Central memory CD8-positive, alpha-beta T cell (primary cell): Measurements from ENCODE around the gene PLXNA1.

Experiments used
- ATAC-seq: fragments of 150-1000 bp; cut with Tn5 transposase; replicated peaks from 2 replicates; pipeline ENCODE4 v1.10.0; 2022; ENCODE audit warnings: mild to moderate bottlenecking, moderate FRiP score, moderate number of reproducible peaks; ENCODE audit not compliant: poor library complexity, severe bottlenecking; ENCODE audit errors: extremely low read depth
- DNase-seq, 2 donors: peaks; one replicate each; pipeline ENCODE4 v3.0.0; 2021; ENCODE audit warnings: low spot score in 2 of 2
- H3K27ac Mint-ChIP-seq: one replicate; pipeline ENCODE4 v1.8.0; 2022; ENCODE audit warnings: low read depth, mild to moderate bottlenecking, moderate library complexity, mixed read lengths
- H3K27me3 Mint-ChIP-seq: one replicate; pipeline ENCODE4 v1.8.0; 2022; ENCODE audit warnings: mixed read lengths
- H3K36me3 Mint-ChIP-seq: one replicate; pipeline ENCODE4 v1.8.0; 2022; ENCODE audit warnings: mild to moderate bottlenecking, moderate library complexity, mixed read lengths; ENCODE audit not compliant: insufficient read depth
- H3K4me1 Mint-ChIP-seq: one replicate; pipeline ENCODE4 v1.8.0; 2022; ENCODE audit warnings: mixed read lengths
- H3K4me3 Mint-ChIP-seq: one replicate; pipeline ENCODE4 v1.8.0; 2022; ENCODE audit warnings: mild to moderate bottlenecking, moderate library complexity, mixed read lengths
- H3K9me3 Mint-ChIP-seq: one replicate; pipeline ENCODE4 v1.8.0; 2022; ENCODE audit warnings: mixed read lengths

Gene PLXNA1

GRCh38 chr3:127005864-127006500, 23.1 kb downstream of the PLXNA1 start:
- H3K4me3 Mint-ChIP-seq, result no peak overlapping the region
- no peak overlapping the region for H3K27ac Mint-ChIP-seq
- DNase-seq (no peak), ATAC-seq (no peak)
- peaks cover 5% of the 10 kb centered on the region for H3K36me3 Mint-ChIP-seq
- H3K9me3 Mint-ChIP-seq, result no peaks in the 10 kb centered on the region
- H3K4me1 Mint-ChIP-seq, result no peaks in the 10 kb centered on the region
- H3K27me3 Mint-ChIP-seq, result no peaks in the 10 kb centered on the region

DNA sequence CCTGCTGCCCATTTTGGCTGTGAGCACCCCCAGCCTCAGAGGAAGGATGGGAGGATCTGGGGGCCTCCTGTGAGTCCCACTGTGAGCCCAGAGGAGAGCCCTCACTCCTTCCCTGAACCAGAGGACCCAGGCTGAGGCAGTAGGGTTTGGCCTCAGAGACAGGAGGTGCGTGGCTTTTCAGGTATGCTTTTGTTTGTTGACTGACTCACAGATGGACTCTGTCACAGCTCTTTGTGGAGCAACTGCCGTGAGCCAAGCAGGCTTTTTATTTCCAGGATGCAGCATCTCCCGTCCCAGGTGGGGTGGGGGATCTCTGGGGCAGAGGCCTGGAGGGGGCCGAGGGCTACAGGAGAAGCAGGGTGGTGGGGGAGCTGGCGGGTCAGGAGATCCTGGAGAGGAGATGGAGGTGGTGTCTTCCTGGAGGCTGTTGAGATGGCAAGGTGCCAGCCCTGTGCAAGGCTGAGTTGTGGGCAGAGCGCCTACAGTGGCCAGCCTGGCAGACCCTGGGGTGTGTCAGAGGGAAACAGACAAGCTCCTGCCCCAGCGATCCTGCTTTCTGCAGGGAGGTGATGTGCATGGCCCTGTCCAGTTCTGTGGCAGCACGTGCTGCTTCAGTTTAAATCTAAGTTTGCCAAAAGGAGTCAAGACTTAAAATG, 24.0 kb downstream of the PLXNA1 start:
- Mint-ChIP-seq H3K4me1 (no peaks in the 10 kb centered on the region), H3K9me3 (no peaks in the 10 kb centered on the region), H3K27ac (no peak overlapping the region), H3K27me3 (no peaks in the 10 kb centered on the region), H3K4me3 (no peak overlapping the region), H3K36me3 (peaks cover 5% of the 10 kb centered on the region)
- no peak for DNase-seq
- ATAC-seq, result no peak

GRCh38 chr3:127008236-127008635, 25.3 kb downstream of the PLXNA1 start:
- Mint-ChIP-seq H3K9me3 (no peaks in the 10 kb centered on the region), H3K27me3 (no peaks in the 10 kb centered on the region), H3K4me3 (no peak overlapping the region), H3K27ac (no peak overlapping the region), H3K4me1 (no peaks in the 10 kb centered on the region), H3K36me3 (peaks cover 5% of the 10 kb centered on the region)
- no peak for DNase-seq
- no peak for ATAC-seq

DNA sequence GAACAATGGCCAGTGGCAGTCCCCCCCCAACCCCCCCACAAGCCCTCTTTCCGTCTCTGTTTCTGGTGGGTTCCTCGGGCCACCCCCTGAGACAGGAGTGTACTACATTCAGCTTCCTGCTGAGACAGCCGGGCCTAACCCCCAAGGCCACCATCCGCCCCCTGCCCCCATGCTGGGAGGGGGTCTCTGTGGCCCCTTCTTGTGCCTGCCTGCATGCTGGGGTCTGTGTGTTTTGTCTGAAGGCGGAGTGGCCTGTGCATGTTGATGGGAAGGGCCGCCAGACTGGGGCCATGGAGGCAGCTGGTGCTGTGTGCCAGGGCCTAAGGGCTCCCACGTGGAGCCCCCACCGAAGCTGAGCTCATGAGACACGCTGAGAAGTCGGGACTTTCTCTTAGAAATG, 26.6 kb downstream of the PLXNA1 start:
- Mint-ChIP-seq H3K27ac (no peak overlapping the region), H3K9me3 (no peaks in the 10 kb centered on the region), H3K27me3 (no peaks in the 10 kb centered on the region), H3K4me3 (no peak overlapping the region), H3K36me3 (peaks cover 5% of the 10 kb centered on the region), H3K4me1 (no peaks in the 10 kb centered on the region)
- DNase-seq (no peak), ATAC-seq (no peak)

DNA sequence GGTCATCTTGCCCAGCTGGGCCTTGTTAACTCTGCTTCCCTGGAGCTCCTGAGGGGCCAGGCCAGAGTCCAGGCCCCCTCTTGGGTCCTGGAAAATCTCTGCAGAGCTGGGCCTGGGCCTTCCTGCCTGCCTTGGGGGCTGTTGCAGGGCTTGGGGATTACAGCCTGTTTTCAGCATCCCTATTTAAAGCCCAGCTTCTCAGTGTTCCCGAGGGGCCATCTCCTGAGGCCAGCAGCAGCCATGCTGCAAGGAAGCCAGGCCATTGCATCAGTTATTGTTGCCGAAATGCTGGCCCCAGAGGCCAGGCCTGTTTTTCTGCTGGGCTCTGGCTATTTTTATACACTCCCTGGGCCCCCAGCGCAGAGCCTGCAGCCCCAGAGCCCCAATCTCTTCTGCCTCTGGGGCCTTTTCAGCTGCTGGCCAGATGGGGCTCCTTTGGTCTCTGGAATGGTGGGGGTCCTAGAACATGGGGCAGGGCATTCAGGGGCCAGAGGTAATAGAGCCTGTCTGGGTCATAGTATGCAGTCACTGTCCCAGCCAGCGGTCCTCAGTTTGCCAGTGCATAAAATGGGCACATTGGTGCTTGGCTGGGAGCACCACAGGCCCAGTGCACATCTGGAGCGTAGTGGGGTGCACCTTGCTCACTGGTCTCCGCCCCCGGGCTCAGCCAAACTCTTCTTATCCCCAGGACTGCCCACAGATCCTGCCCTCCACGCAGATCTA, 28.5 kb downstream of the PLXNA1 start:
- Mint-ChIP-seq H3K27ac (no peak overlapping the region), H3K27me3 (no peaks in the 10 kb centered on the region), H3K36me3 (peaks cover 5% of the 10 kb centered on the region), H3K4me3 (no peak overlapping the region), H3K9me3 (no peaks in the 10 kb centered on the region), H3K4me1 (no peaks in the 10 kb centered on the region)
- no peak for ATAC-seq
- no peak for DNase-seq

DNA sequence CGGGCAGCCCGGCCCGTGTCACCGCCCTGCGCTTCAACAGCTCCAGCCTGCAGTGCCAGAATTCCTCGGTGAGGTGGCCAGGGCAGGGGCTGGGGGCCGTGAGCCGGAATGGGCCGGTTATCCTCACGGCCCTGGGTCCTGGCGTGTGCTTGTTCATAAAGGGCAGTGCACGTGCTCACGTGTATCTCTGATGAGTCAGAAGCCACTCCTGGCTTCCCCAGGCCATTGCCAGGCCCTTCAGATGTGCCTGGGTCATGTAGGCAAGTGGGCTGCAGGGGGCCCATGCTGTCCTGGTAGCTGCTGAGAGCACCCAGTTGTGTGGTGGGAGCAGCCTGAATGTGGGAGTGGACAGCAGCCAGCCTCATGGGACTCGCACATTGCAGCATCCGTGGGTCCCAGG, 29.2 kb downstream of the PLXNA1 start:
- ATAC-seq (no peak), DNase-seq (no peak)
- Mint-ChIP-seq H3K4me3 (no peak overlapping the region), H3K27me3 (no peaks in the 10 kb centered on the region), H3K9me3 (no peaks in the 10 kb centered on the region), H3K36me3 (peaks cover 2% of the 10 kb centered on the region), H3K4me1 (no peaks in the 10 kb centered on the region), H3K27ac (no peak overlapping the region)

DNA sequence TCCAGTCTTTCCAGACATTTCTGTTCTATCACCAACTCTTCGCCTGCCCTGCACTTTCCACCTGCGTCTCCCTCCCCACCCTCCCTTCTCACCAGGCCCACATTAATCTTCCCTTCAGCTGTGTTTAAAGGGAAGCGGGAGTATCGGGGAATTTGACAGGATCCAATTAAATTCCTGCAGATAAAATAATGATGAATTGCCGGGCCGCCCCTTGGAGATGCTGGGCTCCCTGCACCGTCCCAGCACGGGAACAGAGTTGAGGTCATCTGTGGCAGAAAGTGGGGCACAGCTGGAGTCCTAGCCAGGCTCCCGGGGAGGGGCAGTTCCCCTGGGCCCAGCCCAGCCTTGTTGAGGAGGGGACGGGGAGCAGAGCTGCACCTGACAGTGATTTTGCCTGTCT, 30.3 kb downstream of the PLXNA1 start:
- Mint-ChIP-seq H3K36me3 (peaks cover 2% of the 10 kb centered on the region), H3K27ac (no peak overlapping the region), H3K4me1 (no peaks in the 10 kb centered on the region)

GRCh38 chr3:127013758-127014535, 31.0 kb downstream of the PLXNA1 start:
- Mint-ChIP-seq H3K4me1 (no peaks in the 10 kb centered on the region), H3K27ac (no peak overlapping the region), H3K9me3 (no peaks in the 10 kb centered on the region), H3K27me3 (no peaks in the 10 kb centered on the region), H3K36me3 (peaks cover under 1% of the 10 kb centered on the region), H3K4me3 (no peak overlapping the region)
- ATAC-seq (no peak), DNase-seq (no peak)

More for the DNA sequence above, 30.3 kb downstream of the PLXNA1 start:
- DNase-seq (no peak), ATAC-seq (no peak)
- no peak overlapping the region for H3K4me3 Mint-ChIP-seq
- H3K9me3 Mint-ChIP-seq, result no peaks in the 10 kb centered on the region
- H3K27me3 Mint-ChIP-seq, result no peaks in the 10 kb centered on the region

GRCh38 chr3:127014536-127015281, 31.8 kb downstream of the PLXNA1 start:
- H3K36me3 Mint-ChIP-seq, result no peaks in the 10 kb centered on the region
- H3K4me1 Mint-ChIP-seq, result no peaks in the 10 kb centered on the region
- no peaks in the 10 kb centered on the region for H3K27me3 Mint-ChIP-seq
- no peaks in the 10 kb centered on the region for H3K9me3 Mint-ChIP-seq
- no peak for ATAC-seq
- no peak overlapping the region for H3K27ac Mint-ChIP-seq
- no peak overlapping the region for H3K4me3 Mint-ChIP-seq
- no peak for DNase-seq

- H3K4me1 Mint-ChIP-seq, result no peaks in the 10 kb centered on the region
- H3K9me3 Mint-ChIP-seq, result no peaks in the 10 kb centered on the region
- ATAC-seq, result no peak
- no peak for DNase-seq
- peaks cover 1% of the 10 kb centered on the region for H3K36me3 Mint-ChIP-seq
- no peaks in the 10 kb centered on the region for H3K27me3 Mint-ChIP-seq
- H3K27ac Mint-ChIP-seq, result no peak overlapping the region
- no peak overlapping the region for H3K4me3 Mint-ChIP-seq
These were observed 32.5 kb downstream of the PLXNA1 start for GRCh38 chr3:127015282-127016042.

- Mint-ChIP-seq H3K4me3 (no peak overlapping the region), H3K36me3 (peaks cover 1% of the 10 kb centered on the region), H3K27ac (no peak overlapping the region), H3K9me3 (no peaks in the 10 kb centered on the region), H3K4me1 (no peaks in the 10 kb centered on the region), H3K27me3 (no peaks in the 10 kb centered on the region)
- ATAC-seq (no peak), DNase-seq (no peak)
These were observed 33.1 kb downstream of the PLXNA1 start for GRCh38 chr3:127016043-127016343.

DNA sequence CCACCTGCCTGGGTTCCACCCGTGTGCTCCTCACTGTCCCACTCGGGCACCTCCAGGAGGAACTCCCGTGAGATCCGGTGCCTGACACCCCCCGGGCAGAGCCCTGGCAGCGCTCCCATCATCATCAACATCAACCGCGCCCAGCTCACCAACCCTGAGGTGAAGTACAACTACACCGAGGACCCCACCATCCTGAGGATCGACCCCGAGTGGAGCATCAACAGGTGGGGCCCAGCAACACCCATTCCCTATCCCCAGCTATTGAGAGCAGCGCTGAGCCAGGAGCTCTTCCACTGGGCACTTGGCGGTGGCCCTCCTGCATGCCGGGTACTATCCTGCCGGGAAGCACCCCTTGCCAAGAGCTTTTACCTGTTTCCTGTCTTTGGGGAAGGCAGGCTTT, 33.5 kb downstream of the PLXNA1 start:
- ATAC-seq (no peak), DNase-seq (no peak)
- Mint-ChIP-seq H3K4me3 (no peak overlapping the region), H3K27ac (peak overlapping the region; percentile 35), H3K9me3 (no peaks in the 10 kb centered on the region), H3K27me3 (no peaks in the 10 kb centered on the region), H3K36me3 (peaks cover 1% of the 10 kb centered on the region), H3K4me1 (no peaks in the 10 kb centered on the region)
